BE2C (cell line): Measurements from ENCODE around the gene ME2.

Source experiments
- DNase-seq: peaks from one replicate; pipeline ENCODE4 v3.0.0-alpha.2; 2020
- H3K27me3 ChIP-seq: fragments of 250-450 bp; sonication (Bioruptor Pico); 2 replicates; pipeline ENCODE4 v1.5.1; 2020; ENCODE audit warnings: mild to moderate bottlenecking
- H3K36me3 ChIP-seq: fragments of 250-450 bp; sonication (Bioruptor Pico); 2 replicates; pipeline ENCODE4 v1.5.1; 2020; ENCODE audit warnings: mild to moderate bottlenecking
- H3K4me1 ChIP-seq: fragments of 250-450 bp; sonication (Bioruptor Pico); 2 replicates; pipeline ENCODE4 v1.5.1; 2020
- H3K4me3 ChIP-seq: 2 replicates; pipeline ENCODE4 v1.5.1; 2011; ENCODE audit warnings: low read depth, low read length
- H3K9me3 ChIP-seq: fragments of 250-450 bp; sonication (Bioruptor Pico); 2 replicates; pipeline ENCODE4 v1.5.1; 2020
- CTCF ChIP-seq: IDR thresholded peaks from 2 replicates; pipeline ENCODE4 v1.5.1; 2012; ENCODE audit warnings: mild to moderate bottlenecking, low read depth, low read length

Gene ME2

DNA sequence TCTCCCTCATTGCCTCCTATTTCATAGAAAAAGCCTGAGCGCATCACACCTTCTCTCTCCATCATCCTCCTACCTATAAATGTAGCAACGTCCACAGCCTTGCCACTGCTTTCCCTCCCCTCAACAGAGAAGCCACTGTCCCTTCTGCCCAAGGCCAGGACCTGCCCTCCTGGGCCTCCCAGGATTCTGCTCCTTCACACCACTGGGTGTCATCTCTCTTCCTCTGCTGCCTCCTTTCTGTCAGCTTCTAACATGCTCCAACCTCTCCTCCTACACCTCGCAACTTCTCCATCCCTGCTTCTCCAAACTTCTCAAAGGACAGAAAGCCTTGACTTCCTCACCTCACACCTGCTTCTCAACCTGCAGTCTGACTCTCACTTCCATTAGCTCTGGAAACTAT, 21.2 kb upstream of the ME2 start:
- H3K4me1 ChIP-seq = no peaks in the 10 kb centered on the region
- H3K9me3 ChIP-seq = no peaks in the 10 kb centered on the region
- H3K36me3 ChIP-seq = no peaks in the 10 kb centered on the region
- no peak for DNase-seq
- H3K27me3 ChIP-seq = no peaks in the 10 kb centered on the region
- no peak for TF ChIP-seq CTCF
- H3K4me3 ChIP-seq = no peak overlapping the region

DNA sequence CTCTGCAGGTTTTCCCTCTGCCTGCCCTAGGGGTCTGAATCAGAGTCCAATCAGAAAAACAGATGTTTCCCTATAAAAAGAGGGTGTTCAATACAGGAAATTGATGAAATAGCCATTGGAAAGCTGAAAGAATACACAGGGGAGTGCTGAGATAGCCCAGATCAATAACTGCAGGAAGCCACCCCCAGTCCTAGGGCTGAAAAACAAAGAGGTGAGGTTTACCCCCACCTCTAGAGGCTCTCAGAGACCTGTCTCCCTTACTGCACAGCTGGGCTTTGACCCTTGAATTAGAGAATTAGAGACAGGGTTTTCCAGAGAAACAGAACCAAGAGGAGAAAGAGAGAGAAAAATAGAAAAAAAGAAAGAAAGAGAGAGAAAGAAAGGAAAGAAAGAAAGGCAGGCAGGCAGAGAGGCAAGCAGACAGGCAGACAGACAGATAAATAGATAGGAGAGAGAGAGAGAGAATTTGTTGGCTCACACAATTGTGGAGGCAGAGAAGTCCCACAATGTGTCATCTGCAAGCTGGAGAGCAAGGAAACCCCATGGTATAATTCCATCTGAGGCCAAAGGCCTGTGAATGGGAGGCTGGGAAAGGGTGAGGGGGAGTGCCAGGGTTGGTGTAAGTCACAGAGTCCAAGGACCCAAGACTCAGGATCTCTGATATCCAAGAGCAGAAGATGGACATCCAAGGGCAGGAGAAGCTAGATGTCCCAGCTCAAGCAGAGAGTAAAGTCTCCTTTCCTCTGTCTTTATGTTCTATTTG, 18.9 kb upstream of the ME2 start:
- no peaks in the 10 kb centered on the region for H3K4me1 ChIP-seq
- no peak for TF ChIP-seq CTCF
- H3K4me3 ChIP-seq = no peak overlapping the region
- H3K9me3 ChIP-seq = no peaks in the 10 kb centered on the region
- DNase-seq = no peak
- no peaks in the 10 kb centered on the region for H3K27me3 ChIP-seq
- no peaks in the 10 kb centered on the region for H3K36me3 ChIP-seq

DNA sequence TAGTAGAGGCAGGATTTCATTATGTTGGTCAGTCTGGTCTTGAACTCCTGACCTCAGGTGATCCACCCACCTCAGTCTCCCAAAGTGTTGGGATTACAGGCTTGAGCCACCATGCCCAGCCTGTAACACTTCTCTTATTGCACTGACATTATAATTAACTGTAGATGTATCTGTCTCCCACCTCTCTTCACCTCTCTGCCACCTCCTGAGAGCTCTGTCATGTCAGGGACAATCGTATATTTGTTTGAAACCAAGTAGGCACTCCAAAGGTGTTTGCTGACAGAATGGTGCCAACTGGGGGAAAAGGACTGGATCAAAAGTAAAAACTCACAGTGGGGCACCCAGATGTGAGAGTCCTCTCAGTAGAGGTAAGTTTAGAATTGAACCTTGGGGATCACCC, 17.3 kb upstream of the ME2 start:
- no peak overlapping the region for H3K4me3 ChIP-seq
- H3K9me3 ChIP-seq = no peaks in the 10 kb centered on the region
- no peak for DNase-seq
- TF ChIP-seq CTCF = no peak
- no peaks in the 10 kb centered on the region for H3K27me3 ChIP-seq
- no peaks in the 10 kb centered on the region for H3K36me3 ChIP-seq
- no peaks in the 10 kb centered on the region for H3K4me1 ChIP-seq

DNA sequence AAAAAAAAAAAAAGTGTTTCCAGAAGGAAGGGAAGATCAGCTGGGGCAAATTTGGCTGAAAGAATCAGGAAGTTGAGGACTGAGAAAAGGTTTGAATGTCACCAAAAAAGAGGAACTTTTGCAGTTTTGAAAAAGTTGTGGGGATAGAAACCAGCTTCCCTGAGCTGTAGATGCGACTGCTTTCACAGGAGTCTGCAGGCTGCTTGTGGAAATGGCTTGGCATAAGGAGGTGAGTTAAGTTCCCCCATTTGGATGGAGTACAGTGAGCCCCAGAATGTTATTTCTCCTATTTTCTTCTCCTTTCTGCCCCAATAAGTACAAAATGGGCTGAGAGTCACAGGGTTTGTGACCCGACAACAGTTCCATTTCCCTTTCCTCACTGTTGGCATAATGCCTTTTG, 16.5 kb upstream of the ME2 start:
- H3K4me1 ChIP-seq = no peaks in the 10 kb centered on the region
- no peak for DNase-seq
- TF ChIP-seq CTCF = no peak
- H3K27me3 ChIP-seq = no peaks in the 10 kb centered on the region
- no peaks in the 10 kb centered on the region for H3K9me3 ChIP-seq
- H3K4me3 ChIP-seq = no peak overlapping the region
- H3K36me3 ChIP-seq = no peaks in the 10 kb centered on the region

GRCh38 chr18:50863840-50864375, 15.0 kb upstream of the ME2 start:
- H3K27me3 ChIP-seq = no peaks in the 10 kb centered on the region
- no peaks in the 10 kb centered on the region for H3K4me1 ChIP-seq
- no peaks in the 10 kb centered on the region for H3K9me3 ChIP-seq
- H3K4me3 ChIP-seq = no peak overlapping the region
- no peak for DNase-seq
- no peaks in the 10 kb centered on the region for H3K36me3 ChIP-seq
- TF ChIP-seq CTCF = no peak

DNA sequence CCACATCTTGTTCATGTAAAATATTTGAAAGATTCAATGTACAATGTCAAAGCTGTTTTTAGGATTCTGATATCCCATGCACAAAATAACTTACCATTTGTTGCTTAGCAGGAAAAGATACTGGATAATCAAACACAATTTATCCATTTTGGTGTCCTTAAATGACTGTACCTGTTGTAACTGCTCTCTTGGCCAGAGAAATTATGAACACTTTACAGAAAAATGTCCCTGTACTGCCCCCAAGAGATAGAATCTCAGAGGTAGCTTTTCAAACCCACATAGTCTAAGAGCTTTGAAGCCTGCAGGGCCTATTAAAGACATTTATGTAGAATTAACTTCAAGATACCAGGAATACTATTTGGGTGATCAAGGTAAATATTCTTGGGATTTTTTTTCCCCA, 12.2 kb upstream of the ME2 start:
- H3K4me3 ChIP-seq = no peak overlapping the region
- no peaks in the 10 kb centered on the region for H3K36me3 ChIP-seq
- no peaks in the 10 kb centered on the region for H3K9me3 ChIP-seq
- H3K4me1 ChIP-seq = no peaks in the 10 kb centered on the region
- no peak for TF ChIP-seq CTCF
- no peak for DNase-seq
- H3K27me3 ChIP-seq = no peaks in the 10 kb centered on the region
